ENCODE data around the gene ACSM3.
A peak's percentile ranks its signal among the peaks of the same experiment; 100 is the strongest.
"Not testable (repeated sequence)": the region's sequence is repeated elsewhere in the genome, so short reads cannot be mapped to it uniquely, and the experiment has no call there.

ACSM3 gene

GRCh38 chr16:20740901-20741521 is 22.8 kb upstream of the ACSM3 start:
- peak overlapping the region; percentile 93 for H3K9ac ChIP-seq (ENCODE audit: low read depth, low read length)
- no peaks in the 10 kb centered on the region for H3K9me3 ChIP-seq (ENCODE audit: insufficient read depth, low read depth, low read length)
- no peak overlapping the region for H3K27ac ChIP-seq (ENCODE audit: low read length)
- peaks cover 31% of the 10 kb centered on the region for H3K36me3 ChIP-seq (ENCODE audit: insufficient read depth, low read depth, low read length)
- H3K4me1 ChIP-seq (ENCODE audit: insufficient read depth, low read length) = no peaks in the 10 kb centered on the region
- no peaks in the 10 kb centered on the region for H3K27me3 ChIP-seq (ENCODE audit: insufficient read depth, low read length)
- peak overlapping the region; percentile 99 for H3K4me3 ChIP-seq (ENCODE audit: low read length)

GRCh38 chr16:20741554-20742285 is 22.1 kb upstream of the ACSM3 start, which contains the start of gene THUMPD1:
TSS of gene THUMPD1 (minus strand) at chr16:20741818. CDS start at chr16:20741739, 79 bp downstream.
- H3K4me3 ChIP-seq (ENCODE audit: low read length) = peak within 1 kb of the TSS; percentile 99
- no peaks in the 10 kb centered on the region; the same call in 1 of the 2 replicates for H3K9me3 ChIP-seq (ENCODE audit: insufficient read depth, low read depth, low read length)
- peaks cover 24% of the 10 kb centered on the region for H3K36me3 ChIP-seq (ENCODE audit: insufficient read depth, low read depth, low read length)
- peak within 1 kb of the TSS; percentile 53 for H3K27ac ChIP-seq (ENCODE audit: low read length)
- no peaks in the 10 kb centered on the region for H3K4me1 ChIP-seq (ENCODE audit: insufficient read depth, low read length)
- no peaks in the 10 kb centered on the region for H3K27me3 ChIP-seq (ENCODE audit: insufficient read depth, low read length)
- H3K9ac ChIP-seq (ENCODE audit: low read depth, low read length) = peak within 1 kb of the TSS; percentile 93

GRCh38 chr16:20743591-20743990 is 20.2 kb upstream of the ACSM3 start:
- H3K9ac ChIP-seq (ENCODE audit: low read depth, low read length) = no peak overlapping the region
- H3K27me3 ChIP-seq (ENCODE audit: insufficient read depth, low read length) = no peaks in the 10 kb centered on the region
- H3K9me3 ChIP-seq (ENCODE audit: insufficient read depth, low read depth, low read length) = peaks cover 10% of the 10 kb centered on the region
- H3K36me3 ChIP-seq (ENCODE audit: insufficient read depth, low read depth, low read length) = peaks cover 5% of the 10 kb centered on the region
- no peak overlapping the region for H3K27ac ChIP-seq (ENCODE audit: low read length)
- H3K4me3 ChIP-seq (ENCODE audit: low read length) = no peak overlapping the region
- H3K4me1 ChIP-seq (ENCODE audit: insufficient read depth, low read length) = no peaks in the 10 kb centered on the region

- Histone ChIP-seq H3K36me3 (ENCODE audit: insufficient read depth, low read depth, low read length) (no peaks in the 10 kb centered on the region), H3K27ac (ENCODE audit: low read length) (no peak overlapping the region), H3K9ac (ENCODE audit: low read depth, low read length) (no peak overlapping the region), H3K4me1 (ENCODE audit: insufficient read depth, low read length) (no peaks in the 10 kb centered on the region), H3K9me3 (ENCODE audit: insufficient read depth, low read depth, low read length) (peaks cover 11% of the 10 kb centered on the region), H3K27me3 (ENCODE audit: insufficient read depth, low read length) (no peaks in the 10 kb centered on the region), H3K4me3 (ENCODE audit: low read length) (no peak overlapping the region)
Measured at GRCh38 chr16:20744922-20745440, 18.8 kb upstream of the ACSM3 start.

GRCh38 chr16:20746461-20746860 is 17.4 kb upstream of the ACSM3 start:
- H3K27ac ChIP-seq (ENCODE audit: low read length) = no peak overlapping the region
- H3K9me3 ChIP-seq (ENCODE audit: insufficient read depth, low read depth, low read length) = peaks cover 11% of the 10 kb centered on the region
- no peak overlapping the region for H3K9ac ChIP-seq (ENCODE audit: low read depth, low read length)
- H3K4me3 ChIP-seq (ENCODE audit: low read length) = no peak overlapping the region
- H3K36me3 ChIP-seq (ENCODE audit: insufficient read depth, low read depth, low read length) = no peaks in the 10 kb centered on the region
- no peaks in the 10 kb centered on the region for H3K27me3 ChIP-seq (ENCODE audit: insufficient read depth, low read length)
- no peaks in the 10 kb centered on the region for H3K4me1 ChIP-seq (ENCODE audit: insufficient read depth, low read length)

GRCh38 chr16:20747030-20747816 is 16.6 kb upstream of the ACSM3 start:
- Histone ChIP-seq H3K27ac (ENCODE audit: low read length) (no peak overlapping the region), H3K9ac (ENCODE audit: low read depth, low read length) (no peak overlapping the region), H3K27me3 (ENCODE audit: insufficient read depth, low read length) (no peaks in the 10 kb centered on the region), H3K9me3 (ENCODE audit: insufficient read depth, low read depth, low read length) (peaks cover 11% of the 10 kb centered on the region), H3K4me1 (ENCODE audit: insufficient read depth, low read length) (no peaks in the 10 kb centered on the region), H3K4me3 (ENCODE audit: low read length) (no peak overlapping the region), H3K36me3 (ENCODE audit: insufficient read depth, low read depth, low read length) (no peaks in the 10 kb centered on the region)

GRCh38 chr16:20749474-20749873 is 14.3 kb upstream of the ACSM3 start:
- Histone ChIP-seq H3K36me3 (ENCODE audit: insufficient read depth, low read depth, low read length) (no peaks in the 10 kb centered on the region), H3K27ac (ENCODE audit: low read length) (no peak overlapping the region), H3K27me3 (ENCODE audit: insufficient read depth, low read length) (0 out of 2 replicates have a peak, but pooled peaks cover 9% of the 10 kb centered on the region), H3K4me3 (ENCODE audit: low read length) (no peak overlapping the region), H3K9me3 (ENCODE audit: insufficient read depth, low read depth, low read length) (peaks cover 11% of the 10 kb centered on the region), H3K4me1 (ENCODE audit: insufficient read depth, low read length) (no peaks in the 10 kb centered on the region), H3K9ac (ENCODE audit: low read depth, low read length) (no peak overlapping the region)

- no peaks in the 10 kb centered on the region for H3K4me1 ChIP-seq (ENCODE audit: insufficient read depth, low read length)
- H3K27ac ChIP-seq (ENCODE audit: low read length) = no peak overlapping the region
Measured at GRCh38 chr16:20750558-20750957, 13.3 kb upstream of the ACSM3 start.

GRCh38 chr16:20753727-20754126 is 10.1 kb upstream of the ACSM3 start:
- Histone ChIP-seq H3K27me3 (ENCODE audit: insufficient read depth, low read length) (0 out of 2 replicates have a peak, but pooled peaks cover 10% of the 10 kb centered on the region), H3K9me3 (ENCODE audit: insufficient read depth, low read depth, low read length) (no peaks in the 10 kb centered on the region), H3K36me3 (ENCODE audit: insufficient read depth, low read depth, low read length) (no peaks in the 10 kb centered on the region), H3K4me1 (ENCODE audit: insufficient read depth, low read length) (no peaks in the 10 kb centered on the region), H3K4me3 (ENCODE audit: low read length) (no peak overlapping the region), H3K27ac (ENCODE audit: low read length) (no peak overlapping the region), H3K9ac (ENCODE audit: low read depth, low read length) (no peak overlapping the region)

More at GRCh38 chr16:20750558-20750957, 13.3 kb upstream of the ACSM3 start:
- H3K27me3 ChIP-seq (ENCODE audit: insufficient read depth, low read length) = 0 out of 2 replicates have a peak, but pooled peaks cover 10% of the 10 kb centered on the region
- no peaks in the 10 kb centered on the region for H3K36me3 ChIP-seq (ENCODE audit: insufficient read depth, low read depth, low read length)
- H3K9ac ChIP-seq (ENCODE audit: low read depth, low read length) = no peak overlapping the region
- H3K4me3 ChIP-seq (ENCODE audit: low read length) = no peak overlapping the region
- H3K9me3 ChIP-seq (ENCODE audit: insufficient read depth, low read depth, low read length) = peaks cover 11% of the 10 kb centered on the region

GRCh38 chr16:20755238-20755637 is 8.6 kb upstream of the ACSM3 start:
- H3K27ac ChIP-seq (ENCODE audit: low read length) = no peak overlapping the region
- no peaks in the 10 kb centered on the region for H3K4me1 ChIP-seq (ENCODE audit: insufficient read depth, low read length)
- H3K9me3 ChIP-seq (ENCODE audit: insufficient read depth, low read depth, low read length) = no peaks in the 10 kb centered on the region
- 0 out of 2 replicates have a peak, but pooled peaks cover 10% of the 10 kb centered on the region for H3K27me3 ChIP-seq (ENCODE audit: insufficient read depth, low read length)
- H3K36me3 ChIP-seq (ENCODE audit: insufficient read depth, low read depth, low read length) = no peaks in the 10 kb centered on the region
- no peak overlapping the region for H3K9ac ChIP-seq (ENCODE audit: low read depth, low read length)
- no peak overlapping the region for H3K4me3 ChIP-seq (ENCODE audit: low read length)

- H3K9me3 ChIP-seq (ENCODE audit: insufficient read depth, low read depth, low read length); H3K27ac ChIP-seq (ENCODE audit: low read length); H3K36me3 ChIP-seq (ENCODE audit: insufficient read depth, low read depth, low read length); H3K4me3 ChIP-seq (ENCODE audit: low read length); H3K4me1 ChIP-seq (ENCODE audit: insufficient read depth, low read length); H3K9ac ChIP-seq (ENCODE audit: low read depth, low read length); H3K27me3 ChIP-seq (ENCODE audit: insufficient read depth, low read length): not testable (repeated sequence)
Measured at GRCh38 chr16:20755799-20756198, 8.0 kb upstream of the ACSM3 start.
